T-helper 2 cell treated with Interferon-gamma antibody and Interleukin-4, amounts not matched to agents 5 μg/mL and 100 μg/mL, for 36 hours (primary cell): ENCODE data around the gene SPHK2.
A peak's percentile ranks its signal among the peaks of the same experiment; 100 is the strongest.

ENCODE experiments used
- DNase-seq: peaks from one replicate; pipeline ENCODE4 v3.0.0; 2021; ENCODE audit warnings: low spot score
- H3K27ac Mint-ChIP-seq: one replicate; pipeline ENCODE4 v1.8.0; 2021; ENCODE audit warnings: mild to moderate bottlenecking, mixed read lengths
- H3K27me3 Mint-ChIP-seq: one replicate; pipeline ENCODE4 v1.8.0; 2021; ENCODE audit warnings: low read depth, mixed read lengths
- H3K36me3 Mint-ChIP-seq: one replicate; pipeline ENCODE4 v1.8.0; 2021; ENCODE audit warnings: low read depth, mixed read lengths
- H3K4me1 Mint-ChIP-seq: one replicate; pipeline ENCODE4 v1.8.0; 2021; ENCODE audit warnings: low read depth, mixed read lengths
- H3K4me3 Mint-ChIP-seq: one replicate; pipeline ENCODE4 v1.8.0; 2022; ENCODE audit warnings: mild to moderate bottlenecking, moderate library complexity, mixed read lengths
- H3K9me3 Mint-ChIP-seq: one replicate; pipeline ENCODE4 v1.8.0; 2021; ENCODE audit warnings: mixed read lengths

The SPHK2 gene

DNA sequence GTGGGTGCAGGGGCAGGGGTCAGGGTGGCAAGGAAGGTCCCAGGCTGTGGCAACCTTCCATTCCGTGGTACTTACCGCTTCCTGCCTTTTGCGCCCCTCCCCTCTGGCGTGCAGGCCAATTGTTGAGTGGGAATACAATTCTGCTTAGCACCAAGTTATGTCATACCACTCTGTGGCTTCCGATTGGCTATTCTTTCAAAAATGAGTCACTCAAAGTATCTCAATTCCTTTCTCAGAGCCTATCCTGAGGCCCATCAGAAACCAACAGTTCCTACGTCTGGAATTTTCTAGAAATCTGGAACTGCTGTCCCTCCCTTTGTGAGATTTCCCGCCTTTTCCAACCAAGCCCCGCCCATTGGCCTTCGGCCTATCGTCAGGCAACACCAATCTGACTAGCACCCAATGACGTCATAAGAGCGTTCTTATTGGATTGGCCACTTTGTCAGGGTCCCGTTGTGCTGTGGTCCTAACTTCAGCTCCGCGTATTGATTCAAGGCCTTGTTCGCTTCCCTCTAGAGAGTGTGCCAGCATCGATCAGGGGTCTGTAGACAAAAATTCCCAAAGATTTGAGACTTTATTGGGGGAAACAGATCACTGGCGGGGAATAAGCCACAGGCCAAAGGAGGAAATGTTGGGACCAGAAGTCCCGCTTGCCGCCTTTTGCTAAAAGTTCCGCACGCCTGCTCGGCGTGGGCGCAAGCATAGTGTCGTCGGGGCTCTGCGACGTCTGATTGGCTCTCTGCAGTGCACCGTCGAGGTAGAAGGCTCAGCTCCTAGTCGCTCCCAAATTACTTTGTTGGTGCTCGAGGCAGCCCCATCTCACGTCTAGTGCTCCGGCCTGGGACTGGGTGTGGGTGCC, 41.8 kb downstream of the SPHK2 start:
- peak overlapping the region; percentile 91 for H3K27ac Mint-ChIP-seq
- H3K9me3 Mint-ChIP-seq = no peaks in the 10 kb centered on the region
- peaks cover 6% of the 10 kb centered on the region for H3K27me3 Mint-ChIP-seq
- H3K4me1 Mint-ChIP-seq = peaks cover 7% of the 10 kb centered on the region
- DNase-seq = peak; percentile 80
- H3K4me3 Mint-ChIP-seq = peak overlapping the region; percentile 69
- H3K36me3 Mint-ChIP-seq = no peaks in the 10 kb centered on the region

DNA sequence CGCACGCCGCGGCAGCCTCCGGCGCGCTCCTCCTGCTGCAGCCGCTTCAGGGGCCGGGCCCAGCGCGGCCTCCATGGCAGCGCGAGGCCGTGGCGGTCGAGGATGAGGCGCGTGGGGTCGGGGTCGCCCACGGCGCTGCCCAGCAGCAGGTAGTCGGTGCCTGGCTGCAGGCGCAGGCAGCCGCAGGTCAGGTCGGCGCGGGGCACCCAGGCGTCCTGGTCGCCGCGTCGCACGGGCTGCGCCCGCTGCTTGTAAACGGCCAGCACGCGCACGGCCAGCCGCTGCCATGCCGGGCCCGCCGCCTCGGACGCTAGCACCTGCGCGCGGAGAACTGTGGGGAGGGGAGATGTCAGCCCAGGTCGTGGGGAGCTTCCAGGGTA, 42.4 kb downstream of the SPHK2 start:
- Mint-ChIP-seq H3K36me3 (no peaks in the 10 kb centered on the region), H3K27me3 (peaks cover 6% of the 10 kb centered on the region), H3K4me3 (no peak overlapping the region), H3K4me1 (peaks cover 7% of the 10 kb centered on the region), H3K27ac (no peak overlapping the region), H3K9me3 (no peaks in the 10 kb centered on the region)
- DNase-seq = no peak

DNA sequence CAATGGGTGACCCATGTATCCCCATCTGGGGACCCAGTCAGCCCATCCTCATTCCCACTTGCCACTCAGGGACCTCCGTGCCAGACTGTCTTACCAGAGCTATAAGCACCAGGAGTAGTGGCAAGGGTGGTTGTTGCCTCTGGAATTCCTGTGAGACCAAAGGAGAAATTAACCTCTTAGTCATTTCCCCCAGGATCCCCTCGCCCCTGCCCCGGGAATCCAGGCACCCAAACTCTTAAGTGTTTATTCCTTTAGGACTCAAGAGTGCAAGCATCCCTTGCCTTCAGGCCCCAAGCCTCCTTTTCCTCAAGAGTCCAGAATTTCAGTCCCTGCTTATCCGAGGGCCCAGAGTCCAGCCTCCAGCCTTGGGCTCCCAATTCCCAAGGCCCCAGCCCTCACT, 44.4 kb downstream of the SPHK2 start:
- peaks cover 3% of the 10 kb centered on the region for H3K27me3 Mint-ChIP-seq
- DNase-seq = no peak
- no peak overlapping the region for H3K4me3 Mint-ChIP-seq
- no peak overlapping the region for H3K27ac Mint-ChIP-seq
- H3K36me3 Mint-ChIP-seq = no peaks in the 10 kb centered on the region
- peaks cover 7% of the 10 kb centered on the region for H3K4me1 Mint-ChIP-seq
- peaks cover under 1% of the 10 kb centered on the region for H3K9me3 Mint-ChIP-seq

- peaks cover 5% of the 10 kb centered on the region for H3K9me3 Mint-ChIP-seq
- no peak overlapping the region for H3K4me3 Mint-ChIP-seq
- H3K4me1 Mint-ChIP-seq = peaks cover 7% of the 10 kb centered on the region
- H3K27ac Mint-ChIP-seq = no peak overlapping the region
- no peak for DNase-seq
- H3K36me3 Mint-ChIP-seq = no peaks in the 10 kb centered on the region
- H3K27me3 Mint-ChIP-seq = no peaks in the 10 kb centered on the region
Measured at GRCh38 chr19:48664476-48664875, 45.2 kb downstream of the SPHK2 start.

DNA sequence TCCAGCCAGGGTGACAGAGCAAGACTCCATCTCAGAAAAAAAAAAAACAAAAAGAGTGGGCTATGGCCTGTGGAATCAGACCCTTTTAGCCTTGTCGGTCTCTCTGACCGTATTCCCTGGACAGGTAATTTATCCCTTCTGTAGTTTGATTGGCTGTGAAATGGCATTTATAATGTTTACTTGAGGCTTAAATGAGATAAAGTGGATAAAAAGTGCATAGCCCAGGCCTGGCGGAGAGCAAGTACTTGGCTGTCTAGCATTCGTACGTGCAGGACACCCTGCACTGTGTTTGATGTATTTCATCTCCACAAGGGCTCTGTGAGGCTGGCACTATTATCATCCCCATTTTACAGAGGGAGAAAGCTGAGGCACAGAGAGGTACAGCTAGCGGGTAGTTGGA, 46.5 kb downstream of the SPHK2 start:
- Mint-ChIP-seq H3K36me3 (peaks cover 2% of the 10 kb centered on the region), H3K4me3 (no peak overlapping the region), H3K27me3 (no peaks in the 10 kb centered on the region), H3K4me1 (peaks cover 5% of the 10 kb centered on the region), H3K9me3 (peaks cover 11% of the 10 kb centered on the region), H3K27ac (no peak overlapping the region)
- no peak for DNase-seq

GRCh38 chr19:48668332-48668731, 49.0 kb downstream of the SPHK2 start:
- H3K36me3 Mint-ChIP-seq = peaks cover 2% of the 10 kb centered on the region
- no peak overlapping the region for H3K27ac Mint-ChIP-seq
- peaks cover 11% of the 10 kb centered on the region for H3K9me3 Mint-ChIP-seq
- no peak for DNase-seq
- H3K4me1 Mint-ChIP-seq = no peaks in the 10 kb centered on the region
- H3K4me3 Mint-ChIP-seq = no peak overlapping the region
- no peaks in the 10 kb centered on the region for H3K27me3 Mint-ChIP-seq

DNA sequence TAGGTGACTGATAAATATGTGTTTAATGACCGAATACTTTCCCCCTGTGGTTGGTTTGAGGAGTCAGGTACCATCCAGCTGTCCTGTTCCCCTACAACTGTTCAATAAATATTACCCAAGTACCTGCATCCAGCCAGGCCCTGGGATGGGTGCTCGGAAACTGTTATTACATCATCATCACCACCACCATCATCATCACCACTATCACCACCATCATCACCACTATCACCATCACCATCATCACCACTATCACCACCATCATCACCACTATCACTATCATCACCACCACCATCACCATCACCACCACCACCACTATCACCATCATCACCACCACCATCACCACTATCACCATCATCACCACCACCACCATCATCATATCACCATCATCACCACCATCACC, 49.5 kb downstream of the SPHK2 start:
- Mint-ChIP-seq H3K4me1 (no peaks in the 10 kb centered on the region), H3K36me3 (peaks cover 2% of the 10 kb centered on the region), H3K9me3 (peaks cover 11% of the 10 kb centered on the region), H3K27me3 (no peaks in the 10 kb centered on the region), H3K4me3 (no peak overlapping the region), H3K27ac (no peak overlapping the region)
- no peak for DNase-seq

DNA sequence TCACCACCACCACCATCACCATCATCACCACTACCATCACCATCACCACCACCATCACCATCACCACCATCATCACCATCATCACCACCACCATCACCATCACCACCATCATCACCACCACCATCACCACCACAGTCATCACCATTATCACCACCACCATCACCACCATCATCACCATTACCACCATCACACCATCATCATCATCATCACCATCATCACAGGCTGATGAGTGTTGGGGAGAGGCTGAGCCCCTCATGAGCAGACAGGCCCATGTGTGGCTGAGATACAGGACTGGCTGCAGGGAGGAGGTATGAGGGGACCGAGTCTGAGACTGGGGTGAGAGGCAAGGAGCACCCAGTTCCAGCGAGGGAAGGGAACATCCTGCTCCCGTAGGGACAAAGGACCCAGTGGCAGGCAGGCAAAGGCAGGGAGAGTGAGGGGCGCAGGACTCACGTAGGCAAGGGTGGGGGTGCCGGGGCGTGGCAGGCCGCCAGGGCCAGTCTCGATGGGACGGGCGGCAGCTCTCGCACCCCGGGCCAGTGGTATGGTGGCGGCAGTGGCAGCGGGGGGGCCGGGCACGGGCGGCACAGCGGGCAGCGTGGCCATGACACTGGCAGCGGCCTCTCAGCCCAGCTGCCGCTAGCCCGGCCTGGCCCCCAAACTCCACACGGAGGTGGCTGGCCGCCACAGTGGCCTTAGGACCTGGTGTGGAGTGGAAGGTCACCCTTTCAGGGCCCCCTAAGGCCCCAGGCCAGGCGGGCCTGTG, 50.8 kb downstream of the SPHK2 start:
- H3K27ac Mint-ChIP-seq = no peak overlapping the region
- H3K4me3 Mint-ChIP-seq = no peak overlapping the region
- H3K4me1 Mint-ChIP-seq = no peaks in the 10 kb centered on the region
- peaks cover 2% of the 10 kb centered on the region for H3K36me3 Mint-ChIP-seq
- H3K27me3 Mint-ChIP-seq = no peaks in the 10 kb centered on the region
- peaks cover 11% of the 10 kb centered on the region for H3K9me3 Mint-ChIP-seq
- DNase-seq = no peak

DNA sequence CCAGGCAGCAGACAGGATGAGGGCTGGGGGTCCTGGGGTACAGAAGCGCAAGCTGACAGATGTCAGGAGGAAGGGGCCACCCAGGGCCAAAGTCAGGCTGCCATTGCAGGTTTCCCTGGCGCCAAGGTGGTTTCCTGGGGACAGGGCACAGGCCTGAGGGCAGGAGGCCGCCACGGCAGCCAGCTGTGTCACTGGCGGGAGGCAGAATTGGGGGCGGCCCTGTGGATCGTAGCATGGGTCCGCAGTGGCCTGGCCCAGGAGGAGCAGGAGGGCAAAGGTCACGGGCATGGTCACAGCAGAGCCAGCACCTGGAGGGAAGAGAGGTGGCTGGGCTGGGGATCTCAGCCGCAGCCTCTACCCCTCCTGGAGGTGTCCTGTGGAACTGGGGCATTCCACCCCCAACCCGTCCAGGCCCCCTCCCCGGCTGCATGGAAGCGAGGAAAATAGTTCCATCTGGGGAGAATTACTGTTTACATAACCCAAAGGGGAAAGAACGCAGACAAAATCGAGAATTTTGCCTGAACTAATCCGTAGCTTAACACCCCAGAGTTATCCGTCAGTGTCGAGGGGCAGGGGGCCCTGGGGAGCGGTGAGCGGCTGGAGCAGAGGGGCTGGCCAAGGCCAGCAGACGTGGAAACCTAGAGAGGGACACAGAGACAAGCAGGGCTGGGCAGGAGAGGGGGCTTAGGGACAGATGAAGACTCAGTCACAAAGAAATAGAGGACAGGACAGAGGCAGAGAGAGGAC, 51.6 kb downstream of the SPHK2 start:
- H3K9me3 Mint-ChIP-seq = peaks cover 11% of the 10 kb centered on the region
- no peak overlapping the region for H3K27ac Mint-ChIP-seq
- H3K27me3 Mint-ChIP-seq = no peaks in the 10 kb centered on the region
- DNase-seq = no peak
- H3K4me3 Mint-ChIP-seq = no peak overlapping the region
- peaks cover 1% of the 10 kb centered on the region for H3K4me1 Mint-ChIP-seq
- H3K36me3 Mint-ChIP-seq = peaks cover 2% of the 10 kb centered on the region

GRCh38 chr19:48671446-48671995, 52.2 kb downstream of the SPHK2 start:
- Mint-ChIP-seq H3K27ac (no peak overlapping the region), H3K9me3 (peaks cover 11% of the 10 kb centered on the region), H3K36me3 (peaks cover 2% of the 10 kb centered on the region), H3K27me3 (no peaks in the 10 kb centered on the region), H3K4me1 (peaks cover 1% of the 10 kb centered on the region), H3K4me3 (no peak overlapping the region)
- no peak for DNase-seq

DNA sequence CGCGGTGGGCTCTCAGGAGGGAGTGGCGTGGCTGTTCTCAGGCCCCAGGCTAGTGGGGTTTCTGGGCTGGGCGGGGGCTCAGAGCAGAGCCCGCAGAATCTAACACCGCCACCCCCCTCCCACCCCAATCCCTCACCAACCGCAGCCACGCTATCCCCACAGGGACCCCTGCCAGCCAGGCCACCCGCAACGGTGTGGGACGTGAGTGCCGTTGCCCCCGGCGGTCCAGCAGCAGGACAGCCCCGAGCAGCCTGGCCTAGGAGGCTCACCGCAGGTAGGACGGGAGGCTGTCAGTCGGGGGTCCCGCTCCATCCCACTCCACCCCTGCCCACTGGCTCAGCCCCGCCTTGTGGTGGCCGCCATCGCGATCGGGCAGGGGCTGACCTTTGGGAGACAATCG, 53.7 kb downstream of the SPHK2 start, which contains the start of gene NTN5:
Gene NTN5 (minus strand): TSS at position 24 of the 400 bp plus-strand sequence. CDS start 2,031 bp downstream, outside the sequence.
- Mint-ChIP-seq H3K27ac (no peak within 1 kb of the TSS), H3K4me3 (no peak within 1 kb of the TSS), H3K9me3 (peaks cover 11% of the 10 kb centered on the region), H3K36me3 (peaks cover 2% of the 10 kb centered on the region), H3K4me1 (peaks cover 1% of the 10 kb centered on the region), H3K27me3 (no peaks in the 10 kb centered on the region)
- DNase-seq = no peak

GRCh38 chr19:48673436-48674100, 54.3 kb downstream of the SPHK2 start:
- H3K27ac Mint-ChIP-seq = no peak overlapping the region
- peaks cover 11% of the 10 kb centered on the region for H3K9me3 Mint-ChIP-seq
- no peak for DNase-seq
- H3K4me1 Mint-ChIP-seq = peaks cover 1% of the 10 kb centered on the region
- no peak overlapping the region for H3K4me3 Mint-ChIP-seq
- no peaks in the 10 kb centered on the region for H3K27me3 Mint-ChIP-seq
- H3K36me3 Mint-ChIP-seq = peaks cover 2% of the 10 kb centered on the region

- H3K27me3 Mint-ChIP-seq = no peaks in the 10 kb centered on the region
- no peak for DNase-seq
- H3K36me3 Mint-ChIP-seq = peaks cover 2% of the 10 kb centered on the region
- peaks cover 1% of the 10 kb centered on the region for H3K4me1 Mint-ChIP-seq
- H3K4me3 Mint-ChIP-seq = no peak overlapping the region
- H3K27ac Mint-ChIP-seq = no peak overlapping the region
- peaks cover 7% of the 10 kb centered on the region for H3K9me3 Mint-ChIP-seq
Measured at GRCh38 chr19:48674216-48674809, 55.0 kb downstream of the SPHK2 start.
